ENCODE results near the gene MUC22.
"Not testable (repeated sequence)": the region's sequence is repeated elsewhere in the genome, so short reads cannot be mapped to it uniquely, and the experiment has no call there.

Gene MUC22

DNA sequence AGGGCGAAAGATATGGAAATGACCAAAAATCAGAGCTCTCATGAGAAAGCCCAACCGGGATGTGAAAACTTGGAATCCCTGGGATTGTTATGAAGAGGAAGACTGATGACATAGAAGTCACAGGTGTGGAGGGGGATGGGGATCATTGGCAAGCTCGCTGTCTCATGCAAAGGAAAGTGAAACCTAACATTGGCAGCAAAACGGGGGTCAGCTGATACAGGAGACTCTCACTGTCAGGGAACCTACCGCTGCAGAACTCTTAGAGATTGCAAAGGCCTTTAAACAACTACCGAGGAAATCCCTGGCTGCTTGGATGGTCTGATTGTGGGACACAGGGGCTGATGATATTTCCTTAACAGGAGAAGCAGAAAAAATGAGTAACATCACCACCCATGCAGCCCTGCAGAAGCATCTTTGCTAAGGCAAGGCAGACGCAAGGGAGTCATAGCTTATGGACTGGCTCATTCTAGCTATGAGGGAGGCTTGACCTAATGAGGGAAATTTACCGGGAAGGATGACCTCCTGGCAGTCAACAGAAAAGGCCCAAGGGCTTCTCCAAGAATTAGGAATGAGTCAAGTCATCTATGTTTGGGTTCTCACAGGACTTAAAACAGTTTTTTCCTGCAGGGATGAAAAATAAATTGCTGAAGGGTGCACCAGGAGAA lies 19.7 kb upstream of the MUC22 start:
- no peak overlapping the region for H3K4me3 ChIP-seq (ENCODE audit: low read depth, low read length)
- in situ Hi-C loops (cut with HindIII; ENCODE audit: low sequenced_read_pairs) = no loop called here
- DNase-seq (ENCODE audit: low read depth) = no peak
- TF ChIP-seq, protein P1, sequence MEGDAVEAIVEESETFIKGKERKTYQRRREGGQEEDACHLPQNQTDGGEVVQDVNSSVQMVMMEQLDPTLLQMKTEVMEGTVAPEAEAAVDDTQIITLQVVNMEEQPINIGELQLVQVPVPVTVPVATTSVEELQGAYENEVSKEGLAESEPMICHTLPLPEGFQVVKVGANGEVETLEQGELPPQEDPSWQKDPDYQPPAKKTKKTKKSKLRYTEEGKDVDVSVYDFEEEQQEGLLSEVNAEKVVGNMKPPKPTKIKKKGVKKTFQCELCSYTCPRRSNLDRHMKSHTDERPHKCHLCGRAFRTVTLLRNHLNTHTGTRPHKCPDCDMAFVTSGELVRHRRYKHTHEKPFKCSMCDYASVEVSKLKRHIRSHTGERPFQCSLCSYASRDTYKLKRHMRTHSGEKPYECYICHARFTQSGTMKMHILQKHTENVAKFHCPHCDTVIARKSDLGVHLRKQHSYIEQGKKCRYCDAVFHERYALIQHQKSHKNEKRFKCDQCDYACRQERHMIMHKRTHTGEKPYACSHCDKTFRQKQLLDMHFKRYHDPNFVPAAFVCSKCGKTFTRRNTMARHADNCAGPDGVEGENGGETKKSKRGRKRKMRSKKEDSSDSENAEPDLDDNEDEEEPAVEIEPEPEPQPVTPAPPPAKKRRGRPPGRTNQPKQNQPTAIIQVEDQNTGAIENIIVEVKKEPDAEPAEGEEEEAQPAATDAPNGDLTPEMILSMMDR (IDR thresholded peaks at IDR 0.05; ENCODE audit: low read depth, low read length, missing control alignments) = no peak

DNA sequence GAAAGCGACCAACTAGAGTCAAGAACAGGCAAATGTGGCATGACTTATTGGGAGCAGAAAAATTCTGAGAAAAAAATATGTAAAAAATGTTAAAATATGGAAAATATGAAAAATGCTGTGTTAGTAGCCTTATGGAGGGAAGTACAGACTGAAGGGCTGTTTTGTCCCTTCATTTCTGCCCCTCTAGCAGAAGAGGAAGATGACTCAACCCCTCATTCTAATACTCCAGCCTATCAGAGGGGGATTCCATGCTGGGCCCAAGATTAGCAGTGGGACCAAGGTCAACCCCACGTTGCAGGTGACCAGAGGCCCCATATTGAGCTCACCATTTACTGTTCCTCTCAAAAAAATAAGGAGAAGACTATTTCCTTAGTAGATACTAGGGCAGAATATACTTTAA lies 18.4 kb upstream of the MUC22 start:
- in situ Hi-C loops (cut with HindIII; ENCODE audit: low sequenced_read_pairs) = no loop called here
- H3K4me3 ChIP-seq (ENCODE audit: low read depth, low read length) = no peak overlapping the region
- TF ChIP-seq, protein P1 (IDR thresholded peaks at IDR 0.05; ENCODE audit: low read depth, low read length, missing control alignments) = no peak
- DNase-seq (ENCODE audit: low read depth) = no peak

DNA sequence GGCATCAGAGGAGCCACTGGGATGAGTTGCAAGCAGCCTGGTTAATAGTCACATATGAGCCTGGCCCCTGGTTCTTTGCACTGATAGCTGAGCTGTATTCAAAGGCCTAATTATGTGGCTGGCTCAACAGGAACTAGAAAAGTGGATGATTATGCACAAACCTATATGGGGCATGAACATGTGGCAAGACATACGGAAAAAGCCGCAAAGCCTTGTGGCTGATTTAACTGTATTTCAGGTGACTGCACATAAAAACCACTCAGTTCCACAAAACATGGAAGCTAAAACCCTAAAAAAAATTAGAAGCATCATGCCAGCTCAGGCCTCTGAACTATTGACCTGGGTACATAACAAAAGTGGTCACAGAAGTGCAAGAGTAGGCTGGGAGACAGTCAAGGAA lies 13.0 kb upstream of the MUC22 start:
- no peak overlapping the region for H3K4me3 ChIP-seq (ENCODE audit: low read depth, low read length)
- DNase-seq (ENCODE audit: low read depth) = no peak
- TF ChIP-seq, protein P1 (IDR thresholded peaks at IDR 0.05; ENCODE audit: low read depth, low read length, missing control alignments) = no peak
- in situ Hi-C loops (cut with HindIII; ENCODE audit: low sequenced_read_pairs) = no loop called here

DNA sequence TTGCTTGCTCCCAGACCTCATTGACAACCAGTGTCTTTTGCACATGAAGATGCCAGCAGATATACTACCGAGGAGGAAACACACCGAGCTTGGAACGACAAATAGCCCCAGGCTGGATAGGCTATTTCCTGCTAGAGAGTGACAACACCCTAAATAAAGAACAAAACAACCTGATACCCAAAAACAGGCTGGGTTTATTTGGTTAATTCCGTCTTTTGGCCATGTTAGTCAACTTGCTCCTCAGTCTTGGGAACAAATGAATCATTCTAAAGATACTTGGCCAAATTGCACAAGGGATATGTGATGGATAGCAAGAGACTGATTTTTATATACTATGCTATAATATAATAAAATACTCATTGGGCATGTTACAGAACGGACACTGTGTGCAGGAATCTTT lies 11.5 kb upstream of the MUC22 start:
- no peak overlapping the region for H3K4me3 ChIP-seq (ENCODE audit: low read depth, low read length)
- no peak for DNase-seq (ENCODE audit: low read depth)
- TF ChIP-seq, protein P1 (IDR thresholded peaks at IDR 0.05; ENCODE audit: low read depth, low read length, missing control alignments) = no peak
- in situ Hi-C loops (cut with HindIII; ENCODE audit: low sequenced_read_pairs) = no loop called here

DNA sequence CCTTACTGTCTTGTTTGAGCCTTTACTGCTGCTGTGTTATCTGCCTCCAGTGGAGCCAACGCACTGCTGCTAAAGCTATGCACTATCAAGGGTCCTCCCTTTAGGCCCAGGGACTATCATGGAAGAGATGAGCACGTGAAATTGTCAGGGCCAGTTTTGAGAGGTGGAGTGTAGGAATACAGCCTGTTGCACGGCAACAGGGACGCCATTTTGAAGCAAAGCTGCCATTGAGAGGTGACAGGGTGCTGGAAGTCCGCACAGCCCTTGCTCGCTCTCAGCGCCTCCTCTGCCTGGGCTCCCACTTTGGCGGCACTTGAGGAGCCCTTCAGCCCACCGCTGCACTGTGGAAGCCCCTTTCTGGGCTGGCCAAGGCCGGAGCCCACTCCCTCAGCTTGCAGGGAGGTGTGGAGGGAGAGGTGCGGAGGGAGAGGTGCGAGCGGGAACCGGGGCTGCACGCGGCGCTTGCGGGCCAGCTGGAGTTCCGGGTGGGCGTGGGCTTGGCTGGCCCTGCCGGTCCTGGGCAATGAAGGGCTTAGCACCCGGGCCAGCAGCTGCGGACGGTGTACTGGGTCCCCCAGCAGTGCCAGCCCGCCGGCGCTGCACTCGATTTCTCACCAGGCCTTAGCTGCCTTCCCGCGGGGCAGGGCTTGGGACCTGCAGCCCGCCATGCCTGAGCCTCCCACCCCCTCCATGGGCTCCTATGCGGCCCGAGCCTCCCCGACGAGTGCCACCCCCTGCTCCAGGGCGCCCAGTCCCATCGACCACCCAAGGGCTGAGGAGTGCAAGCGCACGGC lies 10.0 kb upstream of the MUC22 start:
- DNase-seq (ENCODE audit: low read depth); in situ Hi-C loops (cut with HindIII; ENCODE audit: low sequenced_read_pairs); H3K4me3 ChIP-seq (ENCODE audit: low read depth, low read length): not testable (repeated sequence)

DNA sequence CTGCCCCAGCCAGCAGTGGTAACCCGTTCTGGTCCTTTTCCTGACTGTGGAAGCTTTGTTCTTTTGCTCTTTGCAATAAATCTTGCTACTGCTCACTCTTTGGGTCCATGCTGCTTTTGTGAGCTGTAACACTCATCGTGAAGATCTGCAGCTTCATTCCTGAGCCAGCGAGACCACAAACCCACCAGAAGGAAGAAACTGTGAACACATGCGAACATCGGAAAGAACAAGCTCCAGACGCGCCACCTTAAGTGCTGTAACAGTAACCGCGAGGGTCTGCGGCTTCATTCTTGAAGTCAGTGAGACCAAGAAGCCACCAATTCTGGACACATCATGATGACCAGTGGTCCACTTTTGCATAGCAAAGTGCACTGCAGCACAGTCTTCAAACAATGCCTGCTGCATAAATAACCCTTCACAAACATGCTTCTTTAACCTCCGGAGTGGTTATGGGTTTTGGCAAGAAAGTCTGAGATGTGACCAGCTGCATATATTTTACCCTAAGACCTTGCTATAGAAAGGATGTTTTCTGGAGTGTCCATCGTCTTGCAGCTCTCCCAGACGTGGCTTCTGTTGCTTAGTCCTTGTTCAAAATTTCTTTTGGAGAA lies 8.9 kb upstream of the MUC22 start:
- TF ChIP-seq, protein P1 (IDR thresholded peaks at IDR 0.05; ENCODE audit: low read depth, low read length, missing control alignments) = no peak
- no peak for DNase-seq (ENCODE audit: low read depth)
- in situ Hi-C loops (cut with HindIII; ENCODE audit: low sequenced_read_pairs) = no loop called here
- H3K4me3 ChIP-seq (ENCODE audit: low read depth, low read length) = no peak overlapping the region

DNA sequence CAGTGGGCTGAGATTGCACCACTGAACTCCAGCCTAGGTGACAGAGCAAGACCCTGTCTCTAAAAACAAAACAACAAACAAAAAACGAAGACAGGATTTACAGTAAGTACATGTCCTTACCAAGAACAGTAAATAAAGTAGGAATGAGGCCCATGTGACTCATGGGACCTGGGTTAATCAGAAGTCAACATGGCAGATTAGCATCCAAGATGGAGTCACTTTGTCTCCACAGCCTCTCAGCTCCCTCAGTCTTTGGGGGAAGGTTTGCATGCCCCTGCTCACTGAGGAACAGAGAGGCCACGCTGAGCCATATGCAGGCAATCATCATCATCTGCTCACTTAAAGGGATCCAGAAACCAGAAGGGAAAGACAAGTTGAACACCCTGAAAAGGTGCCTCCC lies 7.8 kb upstream of the MUC22 start:
- in situ Hi-C loops (cut with HindIII; ENCODE audit: low sequenced_read_pairs) = no loop called here
- H3K4me3 ChIP-seq (ENCODE audit: low read depth, low read length) = no peak overlapping the region
- DNase-seq (ENCODE audit: low read depth) = no peak
- TF ChIP-seq, protein P1 (IDR thresholded peaks at IDR 0.05; ENCODE audit: low read depth, low read length, missing control alignments) = no peak

Data from astrocyte of the cerebellum (primary cell).